ENCODE results near the gene ARL6IP5.

The ARL6IP5 gene

GRCh38 chr3:69084326-69085167 is at the start of gene ARL6IP5:
Gene ARL6IP5, plus strand, starts transcription at chr3:69084937. Its CDS starts 111 bp downstream, at chr3:69085048.
- DNase-seq (ENCODE audit: low spot score), result peak; percentile 85

GRCh38 chr3:69044608-69045007 is 40.1 kb upstream of the ARL6IP5 start:
- DNase-seq (ENCODE audit: low spot score), result no peak

GRCh38 chr3:69048990-69049389 is 35.7 kb upstream of the ARL6IP5 start:
- no peak for DNase-seq (ENCODE audit: low spot score)

- DNase-seq (ENCODE audit: low spot score), result peak; percentile 99
Observed at GRCh38 chr3:69051756-69052471, 32.8 kb upstream of the ARL6IP5 start, which contains the start of gene TMF1. Gene TMF1, minus strand, starts transcription at chr3:69052333. Its CDS starts 247 bp downstream, at chr3:69052086.

- no peak for DNase-seq (ENCODE audit: low spot score)
Observed at GRCh38 chr3:69052472-69052898, 32.3 kb upstream of the ARL6IP5 start.

GRCh38 chr3:69058180-69058946 is 26.4 kb upstream of the ARL6IP5 start:
- no peak for DNase-seq (ENCODE audit: low spot score)

GRCh38 chr3:69058947-69059224 is 25.9 kb upstream of the ARL6IP5 start:
- DNase-seq (ENCODE audit: low spot score), result no peak

- no peak for DNase-seq (ENCODE audit: low spot score)
Observed at GRCh38 chr3:69059688-69060087, 25.0 kb upstream of the ARL6IP5 start.

GRCh38 chr3:69063636-69064035 is 21.1 kb upstream of the ARL6IP5 start:
- no peak for DNase-seq (ENCODE audit: low spot score)

- no peak for DNase-seq (ENCODE audit: low spot score)
Observed at GRCh38 chr3:69065318-69065964, 19.3 kb upstream of the ARL6IP5 start.

GRCh38 chr3:69066121-69066520 is 18.6 kb upstream of the ARL6IP5 start:
- DNase-seq (ENCODE audit: low spot score), result no peak

- DNase-seq (ENCODE audit: low spot score), result no peak
Observed at GRCh38 chr3:69072928-69073327, 11.8 kb upstream of the ARL6IP5 start.

GRCh38 chr3:69079269-69080159 is 5.2 kb upstream of the ARL6IP5 start:
- peak; percentile 58 for DNase-seq (ENCODE audit: low spot score)

- DNase-seq (ENCODE audit: low spot score), result peak; percentile 91
Observed at GRCh38 chr3:69080233-69080920, 4.4 kb upstream of the ARL6IP5 start, which contains the start of gene UBA3. Gene UBA3, minus strand, starts transcription at chr3:69080365. Its CDS starts 12 bp downstream, at chr3:69080353.

- peak; percentile 76 for DNase-seq (ENCODE audit: low spot score)
Observed at GRCh38 chr3:69081583-69082262, 3.0 kb upstream of the ARL6IP5 start.

GRCh38 chr3:69082361-69082760 is 2.4 kb upstream of the ARL6IP5 start:
- no peak for DNase-seq (ENCODE audit: low spot score)

- peak; percentile 50 for DNase-seq (ENCODE audit: low spot score)
Observed at GRCh38 chr3:69082805-69083204, 1.9 kb upstream of the ARL6IP5 start.

- DNase-seq (ENCODE audit: low spot score), result peak; percentile 65
Observed at GRCh38 chr3:69085168-69085832, 563 bp downstream of the ARL6IP5 start.
